Gastroesophageal sphincter (tissue), 3 donors: Measurements from ENCODE around the gene FYCO1.

Source experiments
- EP300 ChIP-seq: sonication (generic); formaldehyde crosslinking; IDR thresholded peaks from one replicate; pipeline ENCODE4 v1.6.1; 2017; ENCODE audit warnings: antibody characterized with exemption, mild to moderate bottlenecking
- POLR2A ChIP-seq, 2 donors: fragments of 450-650 bp; IDR thresholded peaks; one replicate each; pipeline ENCODE4 v1.6.1; 2017; ENCODE audit warnings: antibody characterized with exemption in 2 of 2, mild to moderate bottlenecking in 2 of 2, moderate library complexity in 1 of 2
- POLR2AphosphoS5 ChIP-seq: sonication (generic); formaldehyde crosslinking; IDR thresholded peaks from one replicate; pipeline ENCODE4 v1.6.1; 2017; ENCODE audit warnings: antibody characterized with exemption
- TF ChIP-seq, protein P1 (sequence below), 4 experiments: fragments of 200-600 bp in 2 of 4; fragments of 450-650 bp in 2 of 4; sonication (generic) in 1 of 4; IDR thresholded peaks; one replicate each; pipeline ENCODE4 v1.5.1; 2017 to 2019; ENCODE audit warnings: antibody characterized with exemption in 4 of 4, mild to moderate bottlenecking in 2 of 4, moderate library complexity in 2 of 4

DNA sequence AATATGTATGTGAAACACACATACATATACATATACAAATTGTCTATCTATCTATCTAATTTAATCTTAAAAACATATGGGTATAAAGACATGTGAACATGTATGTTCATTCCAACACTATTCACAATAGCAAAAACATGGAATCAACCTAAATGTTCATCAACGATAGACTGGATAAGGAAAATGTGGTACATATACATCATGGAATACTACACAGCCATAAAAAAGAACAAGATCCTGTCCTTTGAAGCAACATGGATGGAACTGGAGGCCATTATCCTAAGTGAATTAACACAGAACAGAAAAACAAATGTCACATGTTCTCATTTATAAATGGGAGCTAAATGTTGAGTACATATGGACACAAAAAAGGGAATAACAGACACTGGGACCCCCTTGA lies 103.5 kb downstream of the FYCO1 start:
- TF ChIP-seq, protein P1, sequence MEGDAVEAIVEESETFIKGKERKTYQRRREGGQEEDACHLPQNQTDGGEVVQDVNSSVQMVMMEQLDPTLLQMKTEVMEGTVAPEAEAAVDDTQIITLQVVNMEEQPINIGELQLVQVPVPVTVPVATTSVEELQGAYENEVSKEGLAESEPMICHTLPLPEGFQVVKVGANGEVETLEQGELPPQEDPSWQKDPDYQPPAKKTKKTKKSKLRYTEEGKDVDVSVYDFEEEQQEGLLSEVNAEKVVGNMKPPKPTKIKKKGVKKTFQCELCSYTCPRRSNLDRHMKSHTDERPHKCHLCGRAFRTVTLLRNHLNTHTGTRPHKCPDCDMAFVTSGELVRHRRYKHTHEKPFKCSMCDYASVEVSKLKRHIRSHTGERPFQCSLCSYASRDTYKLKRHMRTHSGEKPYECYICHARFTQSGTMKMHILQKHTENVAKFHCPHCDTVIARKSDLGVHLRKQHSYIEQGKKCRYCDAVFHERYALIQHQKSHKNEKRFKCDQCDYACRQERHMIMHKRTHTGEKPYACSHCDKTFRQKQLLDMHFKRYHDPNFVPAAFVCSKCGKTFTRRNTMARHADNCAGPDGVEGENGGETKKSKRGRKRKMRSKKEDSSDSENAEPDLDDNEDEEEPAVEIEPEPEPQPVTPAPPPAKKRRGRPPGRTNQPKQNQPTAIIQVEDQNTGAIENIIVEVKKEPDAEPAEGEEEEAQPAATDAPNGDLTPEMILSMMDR (IDR thresholded peaks at IDR 0.05) = no peak
- TF ChIP-seq EP300 = no peak
- TF ChIP-seq POLR2A (IDR thresholded peaks at IDR 0.05) = no peak
- no peak for TF ChIP-seq POLR2AphosphoS5
